ENCODE data around the gene CCDC85A.

Gene CCDC85A

GRCh38 chr2:56314371-56314770 lies 130.6 kb downstream of the CCDC85A start:
- DNase-seq: no peak

DNA sequence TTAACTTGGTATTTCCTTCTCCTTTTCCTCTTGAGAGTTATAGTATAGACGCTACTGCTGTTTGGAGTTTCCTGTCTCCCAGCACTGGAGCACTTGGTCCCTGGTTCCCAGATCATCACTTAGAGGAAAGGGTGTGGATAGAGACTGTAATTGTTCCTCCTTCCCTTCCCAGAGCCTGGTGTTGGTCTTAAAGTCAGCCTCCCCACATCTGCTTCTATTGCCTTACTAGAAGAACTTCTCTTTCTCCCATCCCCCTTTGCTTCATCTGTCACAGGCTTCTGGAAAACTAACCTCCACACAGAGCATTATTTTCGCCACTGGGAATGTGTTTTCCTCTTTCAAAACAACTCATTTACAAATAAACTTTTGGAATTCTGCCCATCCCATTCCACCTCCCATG lies 131.0 kb downstream of the CCDC85A start:
- no peak for DNase-seq

DNA sequence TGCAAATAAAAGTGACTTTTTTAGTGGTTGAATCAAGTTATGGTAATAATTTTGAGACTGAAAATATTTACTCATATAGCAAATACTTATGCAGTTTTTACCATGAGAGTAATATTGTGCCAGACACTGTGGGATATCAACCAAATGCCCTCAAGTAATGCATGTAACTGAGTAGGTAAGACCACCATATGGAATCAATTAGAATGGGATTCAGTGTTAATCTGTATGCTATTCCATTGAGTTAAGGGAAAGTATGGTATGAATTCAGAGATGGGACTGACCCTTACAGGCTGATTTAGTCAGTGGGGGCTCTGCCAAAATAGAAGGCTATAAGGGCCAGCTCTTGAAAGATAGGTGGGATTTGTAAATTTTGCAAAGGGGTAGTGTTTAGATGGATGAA lies 131.6 kb downstream of the CCDC85A start:
- DNase-seq: no peak

- no peak for DNase-seq
Observed at GRCh38 chr2:56316011-56316410, 132.2 kb downstream of the CCDC85A start.

GRCh38 chr2:56318147-56318546 lies 134.4 kb downstream of the CCDC85A start:
- peak; percentile 75 for DNase-seq

DNA sequence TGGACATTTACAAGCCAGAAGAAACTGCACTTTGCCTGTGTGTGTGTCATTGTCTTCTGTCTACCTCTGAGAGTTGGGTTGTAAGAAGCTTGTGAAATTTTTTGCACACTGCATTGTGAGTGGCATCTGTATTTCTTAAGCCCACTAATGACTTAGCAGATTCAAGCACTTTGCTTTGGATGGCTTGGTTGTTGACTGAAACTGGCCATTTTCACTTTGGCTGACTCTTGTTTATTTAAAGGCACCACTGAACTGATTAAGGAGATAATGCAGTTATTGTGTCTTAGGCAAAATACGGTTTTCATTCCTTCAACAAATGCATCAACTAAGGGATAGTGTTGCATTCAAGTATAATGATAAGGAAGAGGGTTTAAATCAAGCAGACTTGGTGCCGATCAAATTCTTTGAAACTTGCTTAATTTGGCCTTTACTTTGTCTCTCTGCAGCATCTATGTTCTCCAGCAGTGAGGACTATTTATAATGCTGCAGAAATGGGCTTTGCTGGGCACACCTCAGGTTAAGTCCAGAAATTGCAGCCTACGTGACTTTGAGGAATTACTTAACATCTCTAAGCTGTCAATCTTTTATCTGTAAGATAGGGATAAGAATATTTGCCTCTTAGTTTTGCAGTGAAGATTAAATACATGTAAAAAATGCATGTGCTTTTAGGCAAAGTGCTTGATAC lies 142.0 kb downstream of the CCDC85A start:
- DNase-seq: no peak

DNA sequence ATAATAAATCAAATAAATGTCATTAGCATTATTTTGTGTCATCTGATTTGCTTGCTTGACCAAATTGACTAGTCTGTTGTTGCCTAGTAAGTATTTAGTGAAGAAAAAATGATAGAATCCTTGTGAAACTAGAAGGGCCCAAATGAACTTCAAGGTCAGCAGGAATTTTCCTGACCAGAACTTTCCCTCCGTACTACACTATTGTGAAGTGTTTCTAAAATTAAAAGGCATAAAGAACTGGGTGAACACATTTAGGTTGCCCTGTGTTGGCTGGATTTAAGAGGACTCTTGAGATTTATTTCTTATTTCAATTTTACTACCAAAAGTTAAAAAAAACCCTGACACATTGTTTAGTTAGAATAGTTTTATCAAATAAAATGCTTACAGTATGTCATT lies 142.6 kb downstream of the CCDC85A start:
- DNase-seq: no peak

DNA sequence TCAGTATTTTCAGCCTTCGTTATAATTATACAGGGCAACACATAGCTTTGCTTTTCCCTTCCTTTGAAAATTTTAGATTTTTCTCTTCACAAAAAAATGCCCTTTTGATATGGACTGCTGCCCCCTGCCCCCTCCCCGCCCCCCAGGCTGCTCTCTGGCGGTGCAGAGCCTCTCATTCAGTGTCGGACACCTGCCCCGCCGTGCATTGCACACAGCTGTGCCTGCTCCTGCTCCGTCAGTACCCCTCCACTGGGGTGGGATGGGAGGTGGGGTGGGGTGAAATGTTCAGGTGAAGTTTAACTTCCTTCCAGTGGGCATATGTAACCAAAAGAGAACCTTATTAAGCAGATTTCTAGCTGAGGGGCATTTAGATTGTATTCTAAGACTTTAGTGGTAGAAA lies 148.0 kb downstream of the CCDC85A start:
- no peak for DNase-seq

DNA sequence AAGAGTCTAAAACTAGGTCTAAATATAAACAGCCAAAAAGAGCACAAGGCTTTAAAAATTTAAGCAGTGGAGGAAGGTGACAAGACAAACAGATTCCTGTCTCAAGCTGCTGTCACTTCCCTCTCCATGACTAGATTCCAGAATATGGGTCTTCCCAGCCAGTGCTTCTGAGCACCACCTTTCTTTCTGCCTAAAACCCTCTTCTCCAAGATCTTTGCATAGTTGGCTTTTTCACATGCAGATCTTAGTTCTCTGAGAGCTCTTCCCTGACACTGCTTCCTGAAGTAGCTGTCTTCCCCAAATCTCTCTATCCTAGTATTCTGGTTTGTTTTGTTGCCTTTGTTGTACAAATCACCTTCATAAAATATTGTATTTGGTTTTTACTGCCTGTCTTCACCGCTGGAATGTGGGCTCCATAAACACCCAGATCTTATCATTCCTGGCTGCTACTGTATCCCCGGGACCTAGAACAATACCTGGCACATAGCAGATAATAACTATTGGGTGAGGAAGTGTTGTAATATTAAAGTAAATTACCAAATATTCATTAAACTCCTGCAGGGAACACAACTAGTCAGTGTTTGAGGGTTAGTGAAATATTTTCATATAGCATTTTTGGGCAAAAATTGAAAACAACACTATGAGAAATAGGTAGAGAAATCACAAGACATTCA lies 150.2 kb downstream of the CCDC85A start:
- DNase-seq: no peak

DNA sequence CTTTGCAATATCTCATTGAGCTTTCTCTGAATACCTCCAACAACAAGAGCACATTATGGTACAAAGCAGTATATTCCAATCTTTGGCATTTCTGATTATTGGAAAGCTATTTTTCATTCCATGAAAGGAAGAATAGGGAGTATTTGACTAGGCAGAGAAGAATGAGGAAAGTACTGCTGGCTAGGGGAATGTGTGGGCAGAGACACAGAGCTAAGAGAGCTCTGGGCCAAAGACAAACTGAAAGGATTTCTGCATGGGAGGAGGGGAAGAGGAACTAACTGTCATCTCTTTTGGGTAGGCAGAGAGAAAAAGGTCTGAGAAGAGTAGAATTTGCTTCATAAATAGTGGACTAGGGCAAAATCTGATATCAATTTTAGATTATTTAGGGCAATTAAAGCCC lies 150.8 kb downstream of the CCDC85A start:
- no peak for DNase-seq

GRCh38 chr2:56335101-56335500 lies 151.3 kb downstream of the CCDC85A start:
- DNase-seq: no peak

DNA sequence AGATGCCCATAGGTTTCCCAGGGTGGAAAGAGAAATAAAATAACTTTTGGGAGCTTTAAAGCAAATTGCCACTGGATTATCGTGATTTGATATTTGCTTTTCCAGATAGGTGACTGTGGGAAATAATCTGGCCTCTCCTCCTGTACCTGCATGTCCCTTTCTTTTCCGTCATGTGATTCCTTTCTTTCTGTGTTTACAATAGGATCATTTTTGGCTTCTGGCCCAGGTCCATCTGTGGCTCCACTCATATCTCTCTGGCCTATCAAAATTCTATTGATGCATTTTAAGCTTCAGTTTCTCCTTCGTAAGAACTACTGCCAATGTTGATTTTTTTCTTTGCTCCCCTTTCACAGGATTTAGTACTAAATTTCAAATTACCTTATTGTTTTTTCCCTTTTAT lies 153.6 kb downstream of the CCDC85A start:
- DNase-seq: no peak

DNA sequence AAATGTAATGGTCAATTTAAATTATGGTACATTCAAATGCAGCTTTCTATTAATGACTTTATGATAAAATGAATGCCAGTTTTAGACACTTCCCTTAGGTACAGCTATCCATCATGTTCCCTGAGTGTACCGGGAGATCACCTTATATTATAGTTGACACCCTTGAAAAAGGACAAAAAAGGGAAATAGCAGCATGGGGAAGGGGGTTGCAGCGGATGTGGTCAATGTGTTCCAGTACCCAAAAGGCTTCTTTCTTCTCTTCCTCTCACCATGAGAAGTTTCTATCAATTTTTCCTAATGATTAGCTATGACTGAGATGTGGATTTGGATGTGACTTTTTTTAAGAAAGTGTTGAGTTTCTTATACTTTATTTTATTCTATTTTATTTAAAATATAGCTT lies 154.4 kb downstream of the CCDC85A start:
- no peak for DNase-seq

DNA sequence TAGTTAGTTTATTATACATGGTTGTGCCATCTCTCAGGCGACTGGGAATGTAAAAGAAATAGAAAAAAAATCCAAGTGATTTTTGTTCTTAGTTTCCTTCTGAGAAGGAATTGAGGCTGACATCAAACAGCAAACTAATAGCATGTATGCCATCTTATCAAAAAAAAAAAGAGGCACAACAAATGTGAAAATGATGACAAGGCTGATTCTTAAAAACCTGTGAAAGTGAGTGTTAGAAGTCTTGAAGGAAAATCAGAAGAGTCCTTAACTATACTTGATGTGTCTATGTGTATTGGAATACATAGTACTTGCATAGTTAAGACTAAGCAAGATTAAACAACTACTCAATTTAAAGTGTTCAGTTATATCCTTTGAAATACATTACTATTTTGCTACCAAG lies 161.0 kb downstream of the CCDC85A start:
- DNase-seq: no peak

DNA sequence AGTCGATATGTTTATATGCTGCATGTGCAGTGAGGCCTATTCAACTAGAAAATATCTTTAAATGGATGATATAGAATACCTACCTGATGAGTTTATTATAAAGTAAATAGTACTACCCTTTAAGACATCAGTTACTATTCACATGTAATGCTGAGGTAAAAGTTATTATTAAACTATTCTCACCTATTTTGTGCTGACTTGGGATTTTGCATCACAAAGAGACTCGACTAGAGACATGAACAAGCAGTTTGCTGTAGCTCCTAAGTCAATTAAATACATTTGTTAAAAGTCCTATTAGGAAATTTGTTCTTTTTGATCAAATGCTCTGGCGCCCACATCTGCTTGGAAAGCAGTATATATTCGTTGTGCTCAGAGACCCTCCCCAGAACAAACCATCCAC lies 164.1 kb downstream of the CCDC85A start:
- no peak for DNase-seq

GRCh38 chr2:56348392-56349210 lies 164.8 kb downstream of the CCDC85A start:
- no peak for DNase-seq

- DNase-seq: no peak
Observed at GRCh38 chr2:56357655-56358295, 174.0 kb downstream of the CCDC85A start.

GRCh38 chr2:56361844-56362243 lies 178.1 kb downstream of the CCDC85A start:
- no peak for DNase-seq

DNA sequence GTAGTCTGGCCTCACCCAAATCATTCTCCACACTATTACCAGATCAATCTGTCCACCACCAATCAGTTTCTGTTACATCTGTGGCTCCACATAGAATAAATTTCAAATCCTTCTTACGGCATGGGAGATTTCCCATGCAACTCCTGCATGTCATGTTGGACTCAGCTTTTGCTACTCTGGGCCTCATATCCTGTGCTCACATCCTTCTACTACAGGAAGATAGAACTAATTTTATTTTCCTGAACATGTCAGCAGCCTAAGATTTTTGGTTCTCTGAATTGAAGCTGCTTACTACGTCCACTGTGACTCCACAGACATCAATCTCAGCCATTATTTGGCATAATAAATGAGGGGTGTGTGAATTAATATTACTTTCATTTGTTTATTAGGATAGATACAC lies 181.1 kb downstream of the CCDC85A start:
- DNase-seq: no peak

- no peak for DNase-seq
Observed at GRCh38 chr2:56369316-56369715, 185.5 kb downstream of the CCDC85A start.

DNA sequence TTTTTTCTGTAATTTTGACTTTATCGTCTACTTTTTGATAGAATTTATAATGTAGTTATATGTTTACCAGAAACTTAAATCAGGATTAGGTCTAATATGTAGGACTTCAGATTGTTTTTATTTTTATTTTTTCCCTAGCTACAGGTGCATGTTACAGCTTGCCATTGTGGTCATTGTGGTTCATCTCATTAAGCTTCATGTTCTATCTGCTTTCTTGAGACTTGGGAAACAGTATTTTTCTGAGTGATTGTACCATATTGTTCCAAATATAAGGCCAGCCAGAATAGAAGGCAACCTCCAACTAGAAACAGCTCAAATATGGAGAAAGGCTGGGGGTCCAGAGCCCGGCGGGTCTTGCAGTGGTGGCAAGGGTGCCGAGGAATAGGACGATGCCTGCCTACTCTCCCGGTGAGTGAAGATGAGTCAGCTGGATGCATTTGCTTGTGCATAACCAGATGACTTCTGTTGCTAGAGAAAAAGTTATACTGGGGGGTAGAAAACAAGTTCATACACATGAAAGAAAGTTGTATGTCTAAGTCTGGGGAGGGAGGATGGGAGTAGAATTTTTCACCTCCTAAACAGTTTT lies 188.4 kb downstream of the CCDC85A start:
- DNase-seq: no peak

GRCh38 chr2:56375251-56375650 lies 191.5 kb downstream of the CCDC85A start:
- DNase-seq: no peak

Measured in MV-4-11 (cell line).